GM21381 (cell line): ENCODE data around the gene WNK1.
A peak's percentile ranks its signal among the peaks of the same experiment; 100 is the strongest.
"Not testable (repeated sequence)": the region's sequence is repeated elsewhere in the genome, so short reads cannot be mapped to it uniquely, and the experiment has no call there.

Experiments used
- ATAC-seq: cut with Tn5 transposase; IDR thresholded peaks from one replicate; pipeline ENCODE4 v1.9.1; 2021; ENCODE audit warnings: mild to moderate bottlenecking, moderate library complexity; ENCODE audit not compliant: unreplicated experiment

Gene WNK1

GRCh38 chr12:740921-741320 lies 11.5 kb upstream of the WNK1 start:
- ATAC-seq, result no peak

- ATAC-seq, result no peak
Observed at GRCh38 chr12:749751-750270, 2.6 kb upstream of the WNK1 start.

GRCh38 chr12:750366-751191 lies 1.8 kb upstream of the WNK1 start:
- ATAC-seq, result no peak

GRCh38 chr12:751192-751998 lies 984 bp upstream of the WNK1 start:
- peak; percentile 43 for ATAC-seq

- ATAC-seq, result peak; percentile 34
Observed at GRCh38 chr12:752695-753610, 574 bp downstream of the WNK1 start.

GRCh38 chr12:753611-754472 lies 1.5 kb downstream of the WNK1 start:
- ATAC-seq, result no peak

- no peak for ATAC-seq
Observed at GRCh38 chr12:754473-754820, 2.1 kb downstream of the WNK1 start.

- no peak for ATAC-seq
Observed at GRCh38 chr12:754851-755562, 2.6 kb downstream of the WNK1 start.

GRCh38 chr12:759628-760027 lies 7.2 kb downstream of the WNK1 start:
- no peak for ATAC-seq

- no peak for ATAC-seq
Observed at GRCh38 chr12:761256-761655, 8.9 kb downstream of the WNK1 start.

GRCh38 chr12:765840-766239 lies 13.5 kb downstream of the WNK1 start:
- ATAC-seq, result no peak

- ATAC-seq, result no peak
Observed at GRCh38 chr12:768434-768833, 16.1 kb downstream of the WNK1 start.

GRCh38 chr12:770479-770878 lies 18.1 kb downstream of the WNK1 start:
- ATAC-seq, result no peak

GRCh38 chr12:772056-772697 lies 19.8 kb downstream of the WNK1 start:
- no peak for ATAC-seq

GRCh38 chr12:774051-774614 lies 21.8 kb downstream of the WNK1 start:
- ATAC-seq, result no peak

- ATAC-seq, result not testable (repeated sequence)
Observed at GRCh38 chr12:775973-776771, 23.8 kb downstream of the WNK1 start.

- not testable (repeated sequence) for ATAC-seq
Observed at GRCh38 chr12:776772-777373, 24.5 kb downstream of the WNK1 start.
